ENCODE results near the gene LAMB4. TPM values are rescaled to one million over a fixed set of nuclear protein-coding genes. Genes with fewer than 3 reads are reported as not detected.
"Not testable (repeated sequence)": the region's sequence is repeated elsewhere in the genome, so short reads cannot be mapped to it uniquely, and the experiment has no call there.

LAMB4 gene
- total RNA-seq, 5 donors from 2014 or later (not counting 1 experiment from before 2014, with no cell fraction given) = 0.18 TPM; not detected in 4

DNA sequence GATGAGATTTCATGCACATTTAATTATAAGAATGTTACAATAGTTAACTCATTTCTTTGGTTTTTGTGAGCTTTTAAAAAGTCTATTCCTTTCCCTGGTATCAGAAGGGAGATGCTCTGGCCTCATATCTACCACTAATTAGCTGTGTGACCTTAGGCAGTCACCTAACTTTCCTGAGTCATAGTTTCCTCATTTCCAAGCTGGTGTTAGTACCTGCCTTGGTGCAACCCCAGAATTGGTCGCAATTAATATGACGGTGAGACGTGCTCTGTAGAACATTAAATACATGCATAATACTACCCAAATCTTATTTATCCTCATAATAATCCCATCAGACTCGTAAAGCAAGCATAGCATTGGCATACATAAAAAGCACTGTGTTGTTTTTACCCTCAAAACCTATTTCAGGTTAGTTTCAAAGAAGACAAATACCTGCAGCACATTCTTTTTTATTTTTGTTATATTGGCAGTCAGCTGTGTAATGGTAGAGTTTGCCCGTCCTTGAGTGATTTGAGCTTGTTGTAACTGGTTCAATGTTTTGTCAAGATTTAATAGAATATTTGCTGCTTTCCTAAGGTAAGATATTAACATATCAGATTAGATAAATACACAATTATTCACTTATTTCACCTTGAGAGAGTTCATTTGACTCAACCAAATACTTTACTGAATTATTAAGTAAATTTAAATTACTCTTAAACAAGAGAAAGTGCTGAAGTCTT, 96.2 kb downstream of the LAMB4 start:
- Mint-ChIP-seq H3K36me3 (no peaks in the 10 kb centered on the region), H3K4me3 (no peak overlapping the region), H3K9me3 (no peaks in the 10 kb centered on the region), H3K27ac (no peak overlapping the region), H3K27me3 (peaks cover 0 to 11% of the 10 kb centered on the region in 2 donors), H3K4me1 (no peaks in the 10 kb centered on the region)
- POLR2A ChIA-PET = no interaction called here
- no peaks in the 10 kb centered on the region for H3K36me3 ChIP-seq (ENCODE audit: control insufficient read depth in 2 of 2, extremely low read depth in 1 of 2, insufficient read depth in 1 of 2, low read length in 1 of 2)
- H3K4me1 ChIP-seq (ENCODE audit: control insufficient read depth in 1 of 2, extremely low read depth in 1 of 2, insufficient read depth in 2 of 2, low read length in 2 of 2) = no peaks in the 10 kb centered on the region
- DNase-seq = no peak
- no peak overlapping the region for H3K4me3 ChIP-seq (ENCODE audit: control insufficient read depth in 1 of 2, extremely low read depth in 1 of 2, low read length in 1 of 2)
- WGBS (ENCODE audit: insufficient coverage) = 87% methylated on average over 3 of the region's 5 CpGs
- CTCF ChIA-PET = interaction anchor here (0.6 to 0.7 kb wide), 2 partner anchors 41 to 118 kb away, joined by 3 to 5 read pairs; no protein-coding TSS in a partner anchor
- H3K27me3 ChIP-seq (replicated peaks in 1 of 2; ENCODE audit: control insufficient read depth in 2 of 2, extremely low read depth in 1 of 2, insufficient read depth in 2 of 2, low read length in 1 of 2) = no peaks in the 10 kb centered on the region
- H3K27ac ChIP-seq (ENCODE audit: low read length) = no peak overlapping the region
- no peaks in the 10 kb centered on the region for H3K9me3 ChIP-seq
- no peak for ATAC-seq (replicated peaks in 1 of 4)

DNA sequence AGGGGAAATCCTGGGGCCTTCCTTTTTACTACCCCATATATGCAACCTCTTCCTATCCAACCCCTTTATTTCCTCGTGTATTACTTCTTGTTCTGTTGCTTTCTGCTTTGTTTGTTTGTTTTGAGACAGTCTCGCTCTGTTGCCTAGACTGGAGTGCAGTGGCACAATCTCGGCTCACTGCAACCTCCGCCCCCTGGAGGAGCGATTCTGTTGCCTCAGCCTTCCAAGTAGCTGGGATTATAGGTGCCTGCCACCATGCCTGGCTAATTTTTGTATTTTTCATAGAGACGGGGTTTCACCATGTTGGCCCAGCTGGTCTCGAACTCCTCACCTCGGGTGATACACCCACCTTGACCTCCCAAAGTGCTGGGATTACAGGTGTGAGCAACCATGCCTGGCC, 96.9 kb downstream of the LAMB4 start:
- H3K27ac ChIP-seq (ENCODE audit: low read length); H3K36me3 ChIP-seq (ENCODE audit: control insufficient read depth in 2 of 2, extremely low read depth in 1 of 2, insufficient read depth in 1 of 2, low read length in 1 of 2); H3K4me1 Mint-ChIP-seq; H3K4me1 ChIP-seq (ENCODE audit: control insufficient read depth in 1 of 2, extremely low read depth in 1 of 2, insufficient read depth in 2 of 2, low read length in 2 of 2); H3K27me3 Mint-ChIP-seq; DNase-seq; H3K9me3 ChIP-seq; H3K27me3 ChIP-seq (replicated peaks in 1 of 2; ENCODE audit: control insufficient read depth in 2 of 2, extremely low read depth in 1 of 2, insufficient read depth in 2 of 2, low read length in 1 of 2); POLR2A ChIA-PET; H3K4me3 Mint-ChIP-seq; H3K36me3 Mint-ChIP-seq; ATAC-seq (replicated peaks in 1 of 4); H3K9me3 Mint-ChIP-seq; H3K4me3 ChIP-seq (ENCODE audit: control insufficient read depth in 1 of 2, extremely low read depth in 1 of 2, low read length in 1 of 2); H3K27ac Mint-ChIP-seq: not testable (repeated sequence)
- 94% methylated on average over 5 of the region's 8 CpGs for WGBS (ENCODE audit: insufficient coverage)
- CTCF ChIA-PET = interaction anchor here in 1 of 2 donors (0.7 kb wide), 1 partner anchor 42 kb away, joined by 5 read pairs; no protein-coding TSS in a partner anchor

GRCh38 chr7:108030516-108030915, 99.6 kb downstream of the LAMB4 start:
- no peak overlapping the region for H3K27ac ChIP-seq (ENCODE audit: low read length)
- no peaks in the 10 kb centered on the region for H3K27me3 ChIP-seq (replicated peaks in 1 of 2; ENCODE audit: control insufficient read depth in 2 of 2, extremely low read depth in 1 of 2, insufficient read depth in 2 of 2, low read length in 1 of 2)
- ChIA-PET POLR2A (no interaction called here), CTCF (no interaction called here)
- no peaks in the 10 kb centered on the region for H3K4me1 Mint-ChIP-seq
- ATAC-seq (replicated peaks in 1 of 4) (no peak), DNase-seq (no peak)
- peaks cover 0 to 4% of the 10 kb centered on the region in 2 donors for H3K27me3 Mint-ChIP-seq
- H3K36me3 ChIP-seq (ENCODE audit: control insufficient read depth in 2 of 2, extremely low read depth in 1 of 2, insufficient read depth in 1 of 2, low read length in 1 of 2) = no peaks in the 10 kb centered on the region
- no peaks in the 10 kb centered on the region for H3K9me3 Mint-ChIP-seq
- no peak overlapping the region for H3K27ac Mint-ChIP-seq
- H3K4me1 ChIP-seq (ENCODE audit: control insufficient read depth in 1 of 2, extremely low read depth in 1 of 2, insufficient read depth in 2 of 2, low read length in 2 of 2) = no peaks in the 10 kb centered on the region
- no peaks in the 10 kb centered on the region for H3K36me3 Mint-ChIP-seq
- no peaks in the 10 kb centered on the region for H3K9me3 ChIP-seq
- H3K4me3 Mint-ChIP-seq = no peak overlapping the region
- H3K4me3 ChIP-seq (ENCODE audit: control insufficient read depth in 1 of 2, extremely low read depth in 1 of 2, low read length in 1 of 2) = no peak overlapping the region
- WGBS (ENCODE audit: insufficient coverage) = 73% methylated on average over 2 of the region's 3 CpGs

DNA sequence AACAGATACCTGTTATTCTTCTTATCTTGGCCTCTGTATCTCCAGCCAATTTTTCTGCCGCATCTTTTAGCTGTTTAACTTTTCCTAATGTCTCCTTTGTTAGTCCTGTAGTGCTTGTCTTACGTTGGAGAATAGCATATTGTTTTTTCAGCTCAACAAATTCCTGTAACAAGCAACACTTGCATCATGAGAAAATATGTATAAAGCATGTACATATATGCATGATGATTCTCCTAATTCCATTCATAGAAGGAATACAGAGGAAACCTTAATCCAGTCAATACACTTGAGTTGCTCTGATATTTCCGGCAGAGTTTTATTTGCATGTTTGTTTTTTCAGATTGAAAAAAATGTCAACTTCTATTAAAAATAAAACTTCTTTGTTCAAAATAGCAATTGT, 101.1 kb downstream of the LAMB4 start:
- no peaks in the 10 kb centered on the region for H3K9me3 ChIP-seq
- DNase-seq (no peak), ATAC-seq (replicated peaks in 1 of 4) (no peak)
- POLR2A ChIA-PET = interaction anchor here (0.6 to 0.7 kb wide), 2 partner anchors 30 to 1765 kb away, joined by 7 to 12 read pairs; no protein-coding TSS in a partner anchor
- no peaks in the 10 kb centered on the region for H3K9me3 Mint-ChIP-seq
- H3K36me3 ChIP-seq (ENCODE audit: control insufficient read depth in 2 of 2, extremely low read depth in 1 of 2, insufficient read depth in 1 of 2, low read length in 1 of 2) = no peaks in the 10 kb centered on the region
- no peaks in the 10 kb centered on the region for H3K27me3 ChIP-seq (replicated peaks in 1 of 2; ENCODE audit: control insufficient read depth in 2 of 2, extremely low read depth in 1 of 2, insufficient read depth in 2 of 2, low read length in 1 of 2)
- peaks cover 0 to 4% of the 10 kb centered on the region in 2 donors for H3K27me3 Mint-ChIP-seq
- no peaks in the 10 kb centered on the region for H3K36me3 Mint-ChIP-seq
- H3K27ac ChIP-seq (ENCODE audit: low read length) = no peak overlapping the region
- WGBS (ENCODE audit: insufficient coverage) = no CpG with 5 or more reads among the region's 3 CpGs
- H3K27ac Mint-ChIP-seq = no peak overlapping the region
- no peaks in the 10 kb centered on the region for H3K4me1 ChIP-seq (ENCODE audit: control insufficient read depth in 1 of 2, extremely low read depth in 1 of 2, insufficient read depth in 2 of 2, low read length in 2 of 2)
- H3K4me3 ChIP-seq (ENCODE audit: control insufficient read depth in 1 of 2, extremely low read depth in 1 of 2, low read length in 1 of 2) = no peak overlapping the region
- H3K4me3 Mint-ChIP-seq = no peak overlapping the region
- no peaks in the 10 kb centered on the region for H3K4me1 Mint-ChIP-seq
- CTCF ChIA-PET = no interaction called here

DNA sequence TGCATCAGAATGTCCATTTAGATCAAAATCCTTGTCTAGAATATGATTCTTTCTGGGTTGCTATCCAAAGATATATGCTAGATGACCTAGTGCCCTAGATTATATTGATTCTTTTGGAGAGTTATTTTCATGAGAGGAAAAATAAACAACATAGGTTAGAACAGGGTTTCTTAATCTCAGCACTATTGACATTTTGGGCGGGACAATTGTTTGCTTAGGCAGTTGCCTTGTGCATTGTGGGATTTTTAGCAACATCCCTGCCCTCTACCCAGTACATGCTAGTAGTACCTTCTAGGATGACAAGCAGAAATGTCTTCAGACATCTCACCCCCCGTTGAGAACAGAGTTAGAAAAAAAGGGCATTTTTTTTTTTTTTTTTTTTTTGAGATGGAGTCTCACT, 102.0 kb downstream of the LAMB4 start:
- no peaks in the 10 kb centered on the region for H3K36me3 ChIP-seq (ENCODE audit: control insufficient read depth in 2 of 2, extremely low read depth in 1 of 2, insufficient read depth in 1 of 2, low read length in 1 of 2)
- ChIA-PET CTCF (no interaction called here), POLR2A (interaction anchor here in 1 of 2 donors (0.7 kb wide), 1 partner anchor 1766 kb away, joined by 12 read pairs; no protein-coding TSS in a partner anchor)
- ATAC-seq (replicated peaks in 1 of 4) = no peak
- H3K36me3 Mint-ChIP-seq = no peaks in the 10 kb centered on the region
- H3K4me1 Mint-ChIP-seq = no peaks in the 10 kb centered on the region
- H3K4me3 Mint-ChIP-seq = no peak overlapping the region
- no peaks in the 10 kb centered on the region for H3K27me3 ChIP-seq (replicated peaks in 1 of 2; ENCODE audit: control insufficient read depth in 2 of 2, extremely low read depth in 1 of 2, insufficient read depth in 2 of 2, low read length in 1 of 2)
- H3K9me3 Mint-ChIP-seq = no peaks in the 10 kb centered on the region
- no peak overlapping the region for H3K27ac ChIP-seq (ENCODE audit: low read length)
- DNase-seq = no peak
- peaks cover 0 to 4% of the 10 kb centered on the region in 2 donors for H3K27me3 Mint-ChIP-seq
- no peaks in the 10 kb centered on the region for H3K4me1 ChIP-seq (ENCODE audit: control insufficient read depth in 1 of 2, extremely low read depth in 1 of 2, insufficient read depth in 2 of 2, low read length in 2 of 2)
- no peaks in the 10 kb centered on the region for H3K9me3 ChIP-seq
- no peak overlapping the region for H3K4me3 ChIP-seq (ENCODE audit: control insufficient read depth in 1 of 2, extremely low read depth in 1 of 2, low read length in 1 of 2)
- WGBS (ENCODE audit: insufficient coverage) = no CpG with 5 or more reads among the region's 2 CpGs
- H3K27ac Mint-ChIP-seq = no peak overlapping the region

DNA sequence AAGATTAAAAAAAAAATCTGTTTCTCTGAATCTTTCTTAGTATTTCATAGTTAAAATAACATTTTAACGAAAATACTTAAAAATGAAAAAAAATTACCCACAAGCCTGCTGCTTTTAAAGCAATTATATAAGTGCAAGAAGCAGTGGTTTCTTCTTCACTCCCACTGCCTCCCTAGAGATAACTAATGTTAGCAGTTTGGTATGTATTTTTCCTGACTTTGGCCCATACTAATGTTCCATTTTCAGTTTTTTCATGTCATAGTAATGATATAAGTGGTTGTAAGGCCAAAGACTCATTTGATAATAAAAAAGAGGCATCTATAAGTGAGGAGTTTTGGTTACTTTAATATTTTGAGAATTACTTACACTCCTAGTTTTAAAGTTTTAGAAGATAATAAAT, 102.9 kb downstream of the LAMB4 start:
- Mint-ChIP-seq H3K4me3 (no peak overlapping the region), H3K27ac (no peak overlapping the region), H3K9me3 (no peaks in the 10 kb centered on the region), H3K4me1 (no peaks in the 10 kb centered on the region), H3K36me3 (no peaks in the 10 kb centered on the region), H3K27me3 (peaks cover 0 to 4% of the 10 kb centered on the region in 2 donors)
- Histone ChIP-seq H3K4me3 (ENCODE audit: control insufficient read depth in 1 of 2, extremely low read depth in 1 of 2, low read length in 1 of 2) (no peak overlapping the region), H3K36me3 (ENCODE audit: control insufficient read depth in 2 of 2, extremely low read depth in 1 of 2, insufficient read depth in 1 of 2, low read length in 1 of 2) (no peaks in the 10 kb centered on the region), H3K4me1 (ENCODE audit: control insufficient read depth in 1 of 2, extremely low read depth in 1 of 2, insufficient read depth in 2 of 2, low read length in 2 of 2) (no peaks in the 10 kb centered on the region), H3K27ac (ENCODE audit: low read length) (no peak overlapping the region), H3K9me3 (no peaks in the 10 kb centered on the region), H3K27me3 (replicated peaks in 1 of 2; ENCODE audit: control insufficient read depth in 2 of 2, extremely low read depth in 1 of 2, insufficient read depth in 2 of 2, low read length in 1 of 2) (peaks cover 0 to 4% of the 10 kb centered on the region in 2 experiments)
- no CpG with 5 or more reads among the region's 1 CpG for WGBS (ENCODE audit: insufficient coverage)
- CTCF ChIA-PET = no interaction called here
- DNase-seq (no peak), ATAC-seq (replicated peaks in 1 of 4) (no peak)
- POLR2A ChIA-PET = no interaction called here

All from T-cell (primary cell).